WTC11 (cell line): ENCODE data around the gene NEK4.

Experiments
- ARID4B ChIP-seq: sonication (generic); formaldehyde crosslinking; IDR thresholded peaks from 2 replicates; pipeline ENCODE4 v1.8.0; 2023; ENCODE audit warnings: missing genetic modification reagents, mild to moderate bottlenecking, borderline replicate concordance
- ATF6 ChIP-seq: sonication (generic); formaldehyde crosslinking; IDR thresholded peaks from 2 replicates; pipeline ENCODE4 v1.8.1; 2023; ENCODE audit warnings: mild to moderate bottlenecking, missing genetic modification reagents
- CTCF ChIP-seq: fragments of 200-600 bp; IDR thresholded peaks from 2 replicates; pipeline ENCODE4 v1.8.0; 2022; ENCODE audit warnings: antibody characterized with exemption
- ETV6 ChIP-seq: sonication (generic); formaldehyde crosslinking; IDR thresholded peaks from 2 replicates; pipeline ENCODE4 v1.8.1; 2022; ENCODE audit warnings: mild to moderate bottlenecking, missing genetic modification reagents
- JAZF1 ChIP-seq: fragments of 250-450 bp; sonication (Bioruptor Pico); IDR thresholded peaks from 2 replicates; pipeline ENCODE4 v1.9.0; 2021; ENCODE audit warnings: moderate library complexity, mild to moderate bottlenecking, inconsistent platforms
- MAX ChIP-seq: sonication (generic); formaldehyde crosslinking; IDR thresholded peaks from 2 replicates; pipeline ENCODE4 v1.8.0; 2022; ENCODE audit warnings: mild to moderate bottlenecking, missing genetic modification reagents

- 0 out of 2 replicates have a peak, but pooled peaks have one; percentile 16 for TF ChIP-seq CTCF
- TF ChIP-seq ARID4B (CRISPR knock-in tag), result no peak
- no peak for TF ChIP-seq MAX (CRISPR knock-in tag)
- no peak for TF ChIP-seq ETV6 (CRISPR knock-in tag)
- no peak for TF ChIP-seq ATF6 (CRISPR knock-in tag)
- TF ChIP-seq JAZF1 (CRISPR knock-in tag), result no peak
Measured at GRCh38 chr3:52742418-52743041, 28.2 kb downstream of the NEK4 start.
